OCI-LY1 (cell line): Measurements from ENCODE around the gene DUOX1.

Source experiments
- CTCF ChIP-seq: fragments of 200-600 bp; sonication (generic), shearing (Covaris generic); IDR thresholded peaks from 2 replicates; pipeline ENCODE4 v1.5.1; 2017; ENCODE audit warnings: mild to moderate bottlenecking, antibody characterized with exemption, low read length, moderate library complexity, mixed read lengths
- EZH2 ChIP-seq: fragments of 200-600 bp; sonication (generic), shearing (Covaris generic); IDR thresholded peaks from 2 replicates; pipeline ENCODE4 v1.8.0; 2017; ENCODE audit warnings: borderline replicate concordance, mixed run types, mild to moderate bottlenecking, antibody characterized with exemption, low read length, moderate library complexity, mixed read lengths

GRCh38 chr15:45112143-45112590 is 17.6 kb upstream of the DUOX1 start:
- no peak for TF ChIP-seq CTCF
- no peak for TF ChIP-seq EZH2
